Uterus (tissue), 2 donors: ENCODE results near the gene ZNF526.

Experiments
- POLR2A ChIP-seq, 2 donors: fragments of 450-650 bp; IDR thresholded peaks; one replicate each; pipeline ENCODE4 v1.6.1; 2016; ENCODE audit warnings: antibody characterized with exemption in 2 of 2, mild to moderate bottlenecking in 1 of 2, moderate library complexity in 1 of 2
- TF ChIP-seq, protein P1 (sequence below), 4 experiments: fragments of 200-600 bp in 2 of 4; fragments of 450-650 bp in 2 of 4; sonication (generic) in 2 of 4; IDR thresholded peaks; one replicate each; pipeline ENCODE4 v1.5.1; 2016 to 2019; ENCODE audit warnings: antibody characterized with exemption in 4 of 4, mild to moderate bottlenecking in 2 of 4, moderate library complexity in 1 of 4

DNA sequence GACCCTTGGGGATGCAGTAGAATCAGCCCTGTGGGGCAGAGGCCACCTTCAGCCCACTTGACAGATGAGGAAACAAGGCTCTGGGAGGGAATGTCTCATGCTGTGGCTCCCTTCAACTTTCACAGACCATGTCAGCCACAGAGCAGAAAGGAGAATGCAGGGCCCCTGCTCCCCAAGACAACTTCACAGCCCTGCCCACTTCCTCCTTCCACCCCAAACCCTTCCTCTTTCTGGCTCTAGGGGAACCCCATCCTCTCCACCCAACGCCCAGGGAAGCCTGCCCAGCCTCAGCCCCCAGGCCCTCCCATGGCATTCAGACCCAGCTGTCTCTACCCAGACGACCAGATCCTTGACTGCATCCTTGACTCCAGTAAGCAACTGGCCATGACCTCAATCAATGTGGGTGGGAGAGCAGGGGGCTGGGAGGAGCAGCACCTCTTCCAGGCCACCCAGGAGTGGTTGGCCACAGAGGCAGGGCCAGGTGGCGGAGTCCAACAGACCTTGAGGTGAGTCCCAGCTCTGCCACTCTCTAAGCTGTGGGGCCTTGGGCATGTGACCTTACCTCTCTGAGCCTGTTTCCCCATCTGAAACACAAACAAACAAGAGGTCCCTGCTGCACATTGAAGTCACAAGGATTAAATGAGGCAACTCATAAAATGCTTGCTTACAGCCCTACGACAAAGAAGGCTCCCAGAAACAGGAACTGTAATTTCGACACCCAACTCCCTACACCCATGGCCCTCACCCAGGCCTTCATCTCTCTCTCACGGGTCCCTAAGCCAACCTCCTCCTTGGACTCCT is 18.4 kb upstream of the ZNF526 start:
- TF ChIP-seq, protein P1, sequence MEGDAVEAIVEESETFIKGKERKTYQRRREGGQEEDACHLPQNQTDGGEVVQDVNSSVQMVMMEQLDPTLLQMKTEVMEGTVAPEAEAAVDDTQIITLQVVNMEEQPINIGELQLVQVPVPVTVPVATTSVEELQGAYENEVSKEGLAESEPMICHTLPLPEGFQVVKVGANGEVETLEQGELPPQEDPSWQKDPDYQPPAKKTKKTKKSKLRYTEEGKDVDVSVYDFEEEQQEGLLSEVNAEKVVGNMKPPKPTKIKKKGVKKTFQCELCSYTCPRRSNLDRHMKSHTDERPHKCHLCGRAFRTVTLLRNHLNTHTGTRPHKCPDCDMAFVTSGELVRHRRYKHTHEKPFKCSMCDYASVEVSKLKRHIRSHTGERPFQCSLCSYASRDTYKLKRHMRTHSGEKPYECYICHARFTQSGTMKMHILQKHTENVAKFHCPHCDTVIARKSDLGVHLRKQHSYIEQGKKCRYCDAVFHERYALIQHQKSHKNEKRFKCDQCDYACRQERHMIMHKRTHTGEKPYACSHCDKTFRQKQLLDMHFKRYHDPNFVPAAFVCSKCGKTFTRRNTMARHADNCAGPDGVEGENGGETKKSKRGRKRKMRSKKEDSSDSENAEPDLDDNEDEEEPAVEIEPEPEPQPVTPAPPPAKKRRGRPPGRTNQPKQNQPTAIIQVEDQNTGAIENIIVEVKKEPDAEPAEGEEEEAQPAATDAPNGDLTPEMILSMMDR (IDR thresholded peaks at IDR 0.05), result no peak
- TF ChIP-seq POLR2A (IDR thresholded peaks at IDR 0.05), result no peak
